ENCODE data around the gene WNT10A.
"Not testable (repeated sequence)": the region's sequence is repeated elsewhere in the genome, so short reads cannot be mapped to it uniquely, and the experiment has no call there.

WNT10A gene

DNA sequence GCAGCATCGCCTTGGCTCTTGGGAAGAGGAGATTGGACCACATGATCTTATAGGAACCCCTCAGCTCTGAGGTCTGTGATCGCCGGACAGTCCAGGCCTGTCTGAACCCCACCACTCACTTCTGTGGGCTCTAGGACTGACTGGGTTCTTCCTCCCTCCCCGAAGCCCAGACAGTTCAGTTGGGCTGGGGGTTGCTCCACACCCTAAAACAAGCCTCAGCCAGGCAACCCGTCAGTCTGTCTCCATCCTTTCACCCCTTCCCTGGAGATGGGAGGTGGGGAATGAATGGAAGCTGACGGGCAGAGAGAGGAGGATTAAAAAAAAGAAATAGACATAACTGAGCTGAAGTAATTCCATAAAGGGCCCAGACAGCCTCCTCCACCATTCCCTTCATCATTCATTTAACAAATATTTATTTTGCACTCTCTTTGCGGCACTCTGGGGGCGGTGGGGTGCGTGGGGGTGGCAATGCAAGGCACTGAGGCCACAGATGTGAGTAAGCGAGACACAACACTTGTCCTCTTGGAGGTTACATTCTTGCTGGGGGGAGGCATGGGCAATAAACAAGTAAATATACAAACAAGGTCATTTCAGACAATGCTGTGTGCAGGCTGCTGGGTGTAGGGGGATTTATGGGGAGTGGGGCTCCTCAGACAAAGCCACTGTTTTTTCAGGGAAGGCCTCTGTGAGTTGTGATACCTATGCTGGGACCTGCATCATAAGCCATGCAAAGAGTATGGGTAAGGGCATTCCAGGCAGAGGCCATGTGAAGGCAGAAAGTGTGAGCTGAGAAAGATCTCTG lies 12.9 kb downstream of the WNT10A start:
- DNase-seq (ENCODE audit: low read depth in 2 of 2), result no peak

DNA sequence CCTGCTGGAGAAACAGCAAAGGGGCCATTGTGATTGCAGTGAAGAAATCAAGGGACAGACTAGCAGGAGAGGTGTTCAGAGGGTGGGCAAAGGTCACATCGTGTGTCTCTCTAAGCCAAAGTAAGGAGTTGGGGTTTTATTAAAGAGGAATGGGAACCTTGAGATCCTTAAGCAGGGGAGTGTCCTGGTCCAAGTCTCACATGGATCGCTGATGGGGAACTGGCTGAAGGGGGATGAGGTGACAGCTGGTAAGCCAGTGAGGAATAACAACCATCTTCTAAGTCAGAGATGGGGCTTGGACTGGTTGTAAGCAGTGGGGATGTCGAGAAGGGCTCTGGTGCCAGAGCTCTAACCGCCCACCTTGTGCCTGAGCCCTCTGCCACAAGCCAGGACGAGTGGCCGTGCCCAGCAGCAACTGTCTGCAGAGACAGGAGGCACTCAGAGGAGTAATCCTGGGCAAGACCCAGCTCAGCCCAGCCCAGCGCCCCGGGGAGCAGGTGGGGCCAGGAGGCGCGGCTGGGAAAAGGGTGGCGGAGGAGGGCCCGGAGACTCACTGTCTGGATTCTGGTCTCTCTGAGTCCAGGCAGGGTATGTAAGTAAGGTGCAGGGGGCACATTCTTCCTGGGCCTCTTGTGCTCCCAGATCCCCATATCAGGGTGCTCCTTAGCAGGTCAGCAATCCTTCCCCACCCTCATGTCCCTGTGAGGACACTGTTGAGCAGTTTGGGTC lies 13.7 kb downstream of the WNT10A start:
- no peak for DNase-seq (ENCODE audit: low read depth in 2 of 2)

DNA sequence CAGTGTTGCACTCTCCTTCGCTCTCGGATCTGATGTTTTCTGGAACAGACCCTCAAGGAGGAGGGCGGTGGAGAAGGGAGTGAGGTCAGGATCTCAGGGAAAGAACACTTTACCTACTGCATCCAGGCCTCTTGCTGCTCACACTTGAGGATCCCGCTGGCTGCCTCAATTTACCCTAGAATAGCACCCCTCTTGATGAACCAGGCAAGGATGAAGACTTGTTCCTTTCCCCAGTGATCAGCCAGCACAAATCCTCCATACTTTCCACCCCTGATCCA lies 14.2 kb downstream of the WNT10A start:
- no peak for DNase-seq (ENCODE audit: low read depth in 2 of 2)

DNA sequence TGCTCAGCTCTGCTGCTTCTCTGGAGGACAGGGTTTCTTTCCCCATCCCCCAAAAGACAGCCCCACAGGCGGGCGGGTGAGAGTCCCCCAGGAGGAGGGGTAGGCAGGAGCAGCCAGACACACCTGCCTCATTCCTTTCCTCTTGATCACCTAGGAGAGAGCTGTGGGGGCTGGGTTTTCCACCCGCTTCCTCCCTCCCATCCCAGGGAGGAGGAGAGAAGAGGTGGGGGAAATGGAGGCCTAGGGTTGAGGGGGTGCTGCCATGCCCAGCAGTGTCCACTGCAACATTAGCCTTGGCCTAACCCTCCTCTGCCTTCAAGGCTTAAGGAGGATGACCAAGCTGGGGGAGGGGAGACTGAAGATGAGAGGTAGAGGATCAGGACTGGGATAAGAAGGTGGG lies 14.7 kb downstream of the WNT10A start:
- DNase-seq (ENCODE audit: low read depth in 2 of 2), result no peak

DNA sequence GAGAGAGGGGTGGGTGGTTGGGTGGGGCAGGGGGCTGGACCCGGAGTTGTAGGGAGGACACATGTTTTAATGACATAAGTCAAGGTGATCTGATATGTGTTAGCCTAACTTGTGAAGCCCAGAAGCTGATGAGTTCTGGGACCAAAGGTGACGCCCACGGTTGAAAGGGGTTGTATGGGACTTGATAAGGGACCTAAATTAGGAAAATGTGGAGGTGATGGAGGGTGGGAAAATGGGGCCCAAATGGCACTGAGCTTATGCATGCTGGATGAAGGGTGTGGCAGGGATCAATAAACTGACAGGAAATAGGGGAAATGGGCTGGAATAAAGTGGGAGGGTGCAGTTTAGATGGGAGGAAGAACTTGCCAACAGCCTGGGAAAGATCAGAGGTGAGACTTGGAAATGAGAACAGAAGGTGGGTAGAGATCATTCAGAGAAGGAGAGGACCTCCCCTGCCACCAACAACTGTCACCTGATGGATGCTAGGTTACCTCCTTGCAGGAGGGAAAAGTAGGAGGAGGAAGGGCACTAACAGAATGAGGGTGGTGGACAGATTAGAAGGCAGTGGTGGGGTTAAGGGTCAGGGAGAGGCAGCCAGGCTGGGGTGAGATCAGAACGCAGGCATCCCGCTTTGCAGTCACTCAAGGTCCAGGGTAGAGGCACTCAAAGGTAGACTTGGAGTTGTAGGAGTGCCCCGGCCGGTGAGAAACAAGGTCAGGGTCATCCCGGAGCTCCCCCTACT lies 15.3 kb downstream of the WNT10A start:
- no peak for DNase-seq (ENCODE audit: low read depth in 2 of 2)

DNA sequence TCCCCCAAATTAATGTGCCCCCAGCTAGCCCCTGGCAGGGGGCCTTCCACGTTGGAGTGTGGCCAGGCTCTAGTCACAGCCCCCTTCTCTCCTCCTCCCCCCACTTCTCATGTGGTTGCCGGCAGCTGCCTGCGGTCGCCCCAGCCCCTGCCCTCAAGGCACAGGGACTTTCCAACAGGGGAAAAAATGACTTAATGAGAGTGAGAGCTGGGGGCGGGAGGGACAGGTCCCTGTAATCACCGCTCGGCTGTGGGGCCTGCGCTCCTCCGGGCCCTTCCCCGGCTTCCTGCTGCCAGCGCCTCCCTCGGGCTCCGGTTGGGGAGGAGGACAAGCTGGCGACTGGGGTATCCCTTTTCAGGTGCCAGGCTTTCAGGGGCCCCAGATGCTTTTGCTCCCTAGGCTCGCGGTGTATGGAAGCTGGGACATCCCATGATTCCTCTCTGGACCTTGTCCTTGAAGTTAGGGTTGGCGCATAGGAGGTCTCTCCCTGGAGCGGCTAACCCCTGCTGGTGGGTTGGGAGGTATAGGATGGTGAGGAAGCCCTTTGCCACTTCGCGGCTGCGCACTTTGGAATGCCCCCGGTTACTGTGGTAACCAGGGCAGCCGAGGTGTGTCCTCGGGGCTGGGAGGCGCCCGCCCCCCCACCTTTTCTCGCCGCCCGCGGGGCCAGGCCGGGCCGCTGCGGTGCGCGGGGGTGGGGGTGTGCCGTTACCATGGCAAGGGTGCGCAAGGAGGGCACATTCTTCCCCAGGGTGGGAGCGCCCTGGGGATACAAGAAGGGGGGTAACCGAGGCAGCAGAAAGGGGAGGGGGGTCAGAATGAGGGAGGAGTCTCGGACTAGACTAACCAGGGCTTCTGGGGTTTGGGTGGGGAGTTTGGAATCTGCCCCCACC lies 16.1 kb downstream of the WNT10A start:
- peak; percentile 80 to 87 for DNase-seq (ENCODE audit: low read depth in 2 of 2)

DNA sequence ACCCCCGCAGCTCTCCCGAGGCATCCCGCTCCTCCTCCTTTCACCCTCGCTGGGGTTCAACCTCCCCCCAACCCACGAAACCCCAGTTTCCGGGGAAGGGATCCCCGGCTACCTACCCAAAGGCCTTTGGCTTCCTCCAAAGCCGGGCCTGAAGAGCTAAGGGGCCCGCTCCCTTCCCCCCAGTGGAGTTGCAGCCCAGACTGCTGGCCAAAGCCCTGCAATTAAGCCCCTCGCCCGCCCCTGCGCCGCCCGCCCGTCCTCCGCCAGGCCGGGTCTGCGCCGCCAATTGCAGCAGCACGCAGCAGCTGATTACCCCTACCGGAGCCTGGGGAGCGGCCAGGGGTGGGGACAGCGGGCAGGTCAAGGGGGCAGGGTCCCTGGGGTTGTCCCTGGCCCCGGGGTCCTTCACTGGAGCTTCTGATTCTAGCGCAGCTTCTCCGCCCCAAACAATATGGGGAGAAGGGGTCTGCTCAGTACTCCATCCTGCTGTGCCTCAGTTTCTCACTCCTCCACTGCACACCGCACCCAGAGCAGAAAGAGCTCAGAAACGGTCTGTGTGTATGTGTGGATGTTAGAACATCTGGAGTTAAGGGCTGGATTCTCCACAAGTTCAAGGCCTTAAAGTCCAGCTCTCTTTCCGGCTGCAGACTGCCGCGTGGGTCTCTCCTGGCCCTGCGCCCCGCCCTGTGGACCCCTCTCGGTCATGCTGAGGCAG lies 16.9 kb downstream of the WNT10A start:
- no peak for DNase-seq (ENCODE audit: low read depth in 2 of 2)

DNA sequence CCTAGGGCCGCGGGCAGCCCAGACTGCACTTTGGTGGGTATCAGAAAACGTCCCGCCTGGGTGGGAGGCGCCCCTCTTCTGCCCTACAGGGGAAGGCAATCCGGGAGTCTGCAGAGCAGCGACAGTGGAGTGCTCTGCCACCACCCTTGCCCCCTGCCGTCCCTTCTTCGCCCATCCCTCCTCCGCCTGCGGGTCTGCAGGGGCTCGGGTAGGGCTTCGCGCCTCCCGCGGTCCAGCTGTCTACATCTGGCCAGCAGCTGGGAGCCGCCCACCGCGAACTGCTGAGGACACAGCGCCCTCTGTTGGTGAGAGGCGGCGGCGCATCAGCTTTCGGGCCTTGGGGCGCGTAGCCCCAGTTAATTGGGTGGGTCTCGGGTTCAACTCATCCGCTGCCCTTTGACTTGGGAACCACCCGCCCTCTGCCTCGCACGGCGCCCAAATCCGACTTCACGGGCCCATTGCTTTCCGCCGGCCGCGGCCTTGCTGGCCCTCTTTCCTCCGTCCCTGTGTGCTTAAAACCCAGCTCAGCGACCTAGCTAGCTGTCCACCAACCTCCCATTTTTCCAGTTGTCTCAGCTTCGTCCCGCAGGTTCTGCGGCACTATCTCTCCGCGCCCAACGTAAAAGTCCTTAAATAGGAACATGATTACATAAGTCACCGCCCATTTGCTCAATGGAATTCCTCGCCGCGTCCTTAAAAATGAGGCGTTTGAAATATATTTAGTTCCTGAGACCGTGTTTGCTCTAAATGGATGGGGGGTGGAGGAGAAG lies 17.6 kb downstream of the WNT10A start:
- peak; percentile 65 to 79 for DNase-seq (ENCODE audit: low read depth in 2 of 2)

DNA sequence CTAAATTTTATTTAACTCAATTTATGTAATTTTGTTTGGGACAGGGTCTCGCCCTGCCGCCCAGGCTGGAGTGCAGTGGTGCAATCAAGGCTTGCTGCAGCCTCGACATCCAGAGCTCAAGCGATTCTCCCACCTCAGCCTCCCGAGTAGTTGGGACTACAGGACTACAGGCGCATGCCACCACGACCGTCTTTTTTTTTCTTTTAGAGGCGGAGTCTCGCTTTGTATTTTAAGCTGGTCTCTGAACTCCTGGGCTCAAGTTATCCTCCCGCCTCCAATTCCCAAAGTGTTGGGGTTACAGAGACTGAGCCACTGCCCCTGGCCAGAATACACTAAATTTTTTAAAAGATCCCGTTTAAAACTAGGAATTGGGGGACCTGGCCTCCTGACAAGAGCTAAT lies 18.5 kb downstream of the WNT10A start:
- no peak for DNase-seq (ENCODE audit: low read depth in 2 of 2)

DNA sequence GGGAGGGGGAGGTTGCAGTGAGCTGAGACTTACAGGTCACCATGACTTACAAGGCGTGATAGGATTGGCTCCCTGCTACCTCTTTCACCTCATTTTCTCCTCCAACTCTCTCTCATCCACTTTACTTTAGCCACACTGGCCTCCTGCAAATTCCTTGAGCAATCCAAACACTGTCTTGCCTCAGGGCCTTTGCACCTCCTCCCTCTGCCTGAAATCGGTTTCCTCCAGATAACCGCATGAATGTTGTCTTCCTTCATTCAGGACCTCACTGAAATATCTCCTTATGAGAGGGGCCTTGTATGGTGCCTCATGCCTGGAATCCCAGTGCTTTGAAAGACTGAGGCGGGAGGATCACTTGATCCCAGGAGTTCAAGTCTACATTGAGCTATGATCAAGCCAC lies 21.8 kb downstream of the WNT10A start:
- no peak for DNase-seq (ENCODE audit: low read depth in 2 of 2)

DNA sequence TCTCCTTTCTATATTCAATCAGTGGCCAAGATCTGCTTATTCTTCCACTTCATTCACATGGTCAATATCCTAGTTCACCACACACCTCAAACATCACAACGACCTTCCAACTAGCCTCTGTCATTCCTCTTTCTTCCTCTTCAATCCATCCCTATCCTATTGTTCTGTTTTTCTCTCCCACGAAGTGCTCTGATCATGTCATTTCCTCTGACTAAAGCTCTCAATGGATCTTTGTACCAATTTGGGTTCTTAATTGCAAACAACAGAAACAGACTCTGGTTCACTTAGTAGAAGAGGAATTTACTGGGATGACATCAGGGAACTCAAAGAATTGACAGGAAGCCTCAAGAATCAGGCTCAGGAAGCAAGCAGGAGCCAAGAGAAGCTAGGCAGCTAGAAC lies 23.5 kb downstream of the WNT10A start:
- no peak for DNase-seq (ENCODE audit: low read depth in 2 of 2)

DNA sequence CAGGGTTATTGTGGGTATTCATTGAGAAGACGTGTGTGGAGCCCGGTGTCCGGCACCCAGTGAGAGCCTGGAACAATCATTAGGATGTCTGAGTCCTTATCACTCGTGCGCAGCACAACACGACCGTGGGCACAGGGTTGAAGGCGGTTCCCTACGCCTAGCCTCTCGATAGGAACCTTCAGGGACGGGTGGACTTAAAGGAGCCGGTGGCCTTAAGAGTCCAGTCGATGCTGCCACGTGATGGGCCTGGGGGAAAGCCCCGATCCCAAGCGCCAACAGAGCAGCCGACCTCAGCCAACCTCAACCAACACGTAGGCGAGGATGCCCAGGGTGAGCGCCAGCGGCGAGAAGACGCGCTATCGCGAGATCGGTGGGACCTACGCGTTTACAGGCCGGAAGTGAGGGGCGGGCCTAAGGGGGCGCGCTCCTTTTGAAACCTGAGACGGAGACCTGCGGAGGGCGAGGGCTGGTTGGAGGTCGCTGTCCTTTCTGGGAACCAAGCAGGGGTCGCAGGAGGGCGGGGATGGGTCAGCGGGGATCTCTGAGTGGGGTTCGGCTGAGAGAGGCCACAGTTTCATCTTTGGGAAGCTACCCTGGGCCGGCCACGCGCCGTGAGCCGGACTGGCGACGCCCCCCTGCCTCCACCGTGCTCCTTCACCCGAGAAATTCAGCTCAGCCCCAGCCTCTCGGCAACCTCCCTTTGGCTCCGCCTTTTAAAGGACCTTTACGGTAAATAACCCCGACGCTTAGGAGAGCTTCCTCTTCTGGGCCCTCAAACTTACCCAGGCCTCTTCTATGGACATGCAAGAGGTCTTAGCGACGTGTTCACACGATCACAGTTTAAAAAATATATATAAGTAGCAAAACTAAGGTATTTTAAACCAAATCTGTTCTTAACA lies 28.3 kb downstream of the WNT10A start:
- peak; percentile 89 to 91 for DNase-seq (ENCODE audit: low read depth in 2 of 2)

DNA sequence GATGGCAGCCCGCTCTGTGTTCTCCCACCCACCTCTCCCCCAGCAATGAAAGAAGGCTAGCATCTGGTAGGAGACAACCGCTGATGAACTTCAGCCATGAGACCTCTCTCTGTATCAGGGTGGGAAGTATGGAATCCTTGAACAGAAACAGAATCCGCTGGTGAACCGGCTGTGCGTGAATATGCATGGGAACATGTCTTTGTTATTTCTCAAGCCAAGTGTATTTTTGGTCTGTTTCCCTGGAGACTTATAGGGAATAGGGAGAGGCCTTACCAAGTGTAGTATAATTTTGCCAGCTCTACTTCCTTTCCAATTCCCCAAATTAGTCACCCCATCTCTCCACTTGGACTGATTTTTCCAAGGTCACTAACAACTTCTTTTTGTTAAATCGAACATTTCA lies 30.1 kb downstream of the WNT10A start:
- DNase-seq (ENCODE audit: low read depth in 2 of 2), result no peak

DNA sequence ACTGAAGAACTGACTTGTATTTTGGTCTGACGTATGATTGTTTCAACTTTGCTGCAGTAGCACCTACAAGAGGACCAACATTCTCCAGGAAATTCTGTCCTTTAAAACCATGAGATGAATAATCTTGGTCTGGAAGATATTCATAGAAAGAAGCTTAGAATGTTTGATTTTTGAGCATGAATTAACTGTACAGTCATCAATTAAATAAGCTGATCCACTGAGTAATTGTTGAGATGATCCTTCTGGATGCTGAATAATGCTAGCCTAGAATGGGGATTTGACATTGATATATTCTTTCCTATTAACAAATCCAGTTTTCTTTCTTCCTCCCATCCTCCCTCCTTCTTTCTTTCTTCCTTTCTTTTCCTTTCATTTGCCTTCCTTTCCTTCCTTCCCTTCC lies 39.9 kb downstream of the WNT10A start:
- no peak for DNase-seq (ENCODE audit: low read depth in 2 of 2)

DNA sequence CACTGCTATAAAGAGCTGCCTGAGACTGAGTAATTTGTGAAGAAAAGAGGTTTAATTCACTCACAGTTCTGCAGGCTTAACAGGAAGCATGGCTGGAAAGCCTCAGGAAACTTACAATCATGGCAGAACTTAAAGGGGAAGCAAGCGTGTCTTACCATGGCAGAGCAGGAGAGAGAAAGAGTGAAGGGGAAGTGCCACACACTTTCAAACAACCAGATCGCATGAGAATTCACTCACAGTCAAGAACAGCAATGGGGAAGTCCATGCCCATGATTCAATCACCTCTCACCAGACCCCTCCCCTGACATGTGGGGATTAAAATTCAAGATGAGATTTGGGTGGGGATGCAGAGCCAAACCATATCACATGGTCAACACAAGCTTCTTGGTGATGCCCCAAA lies 44.1 kb downstream of the WNT10A start:
- no peak for DNase-seq (ENCODE audit: low read depth in 2 of 2)

DNA sequence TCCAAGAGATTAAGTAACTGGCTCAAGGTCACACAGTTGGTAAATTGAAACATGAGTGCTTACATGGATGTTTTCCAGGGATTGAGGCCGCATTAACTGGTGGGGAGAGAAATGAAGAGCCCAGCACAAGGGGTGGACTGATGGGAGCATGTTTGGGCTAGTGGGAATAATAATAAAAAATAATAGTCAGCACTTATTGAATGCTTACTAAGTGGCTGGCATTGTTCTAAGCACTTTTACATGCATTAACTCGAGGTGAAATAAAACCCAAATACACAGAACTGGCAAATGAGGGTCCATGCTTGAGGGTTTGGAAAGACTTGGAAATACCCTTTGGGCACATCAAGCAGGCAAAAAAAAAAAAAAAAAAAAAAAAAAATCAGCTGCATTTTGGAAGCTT lies 44.8 kb downstream of the WNT10A start:
- DNase-seq (ENCODE audit: low read depth in 2 of 2), result no peak

DNA sequence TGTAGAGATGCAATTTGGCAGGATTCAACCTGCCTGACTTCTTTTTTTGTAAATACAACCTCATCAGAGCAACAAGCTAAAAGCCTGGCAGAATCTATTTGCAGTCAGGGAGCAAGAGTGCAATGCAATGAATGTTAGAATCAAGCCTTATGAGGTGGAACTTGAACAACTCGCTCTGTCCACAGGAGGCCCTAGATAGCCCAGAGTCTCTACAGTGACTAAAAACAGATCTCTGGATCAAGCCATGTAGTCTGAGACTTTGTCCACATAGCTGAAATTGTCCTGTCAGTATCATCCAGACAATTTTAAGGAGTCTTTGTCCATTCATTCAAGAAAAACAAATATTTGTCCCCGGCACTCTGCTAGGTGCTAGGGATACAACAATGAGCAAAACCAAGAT lies 46.8 kb downstream of the WNT10A start:
- DNase-seq (ENCODE audit: low read depth in 2 of 2), result no peak

DNA sequence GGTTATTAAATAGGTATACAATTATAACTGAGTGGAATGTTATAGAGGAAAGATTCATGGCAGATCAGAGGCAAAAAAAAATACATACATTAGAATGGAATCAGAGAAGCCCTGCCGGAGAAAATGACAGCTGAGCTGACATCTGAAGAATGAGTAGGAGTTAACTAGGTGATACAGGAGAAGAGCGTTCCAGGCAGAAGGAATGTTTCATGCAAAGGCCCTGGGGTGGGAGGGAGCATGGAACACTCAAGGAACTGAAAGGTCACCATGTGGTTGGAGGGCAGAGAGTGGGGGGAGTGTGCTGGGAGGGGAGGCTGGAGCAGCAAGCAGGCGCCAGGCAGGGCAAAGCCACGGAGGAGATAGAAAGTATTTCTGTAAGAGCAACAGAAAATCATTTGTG lies 47.2 kb downstream of the WNT10A start:
- DNase-seq (ENCODE audit: low read depth in 2 of 2), result no peak

DNA sequence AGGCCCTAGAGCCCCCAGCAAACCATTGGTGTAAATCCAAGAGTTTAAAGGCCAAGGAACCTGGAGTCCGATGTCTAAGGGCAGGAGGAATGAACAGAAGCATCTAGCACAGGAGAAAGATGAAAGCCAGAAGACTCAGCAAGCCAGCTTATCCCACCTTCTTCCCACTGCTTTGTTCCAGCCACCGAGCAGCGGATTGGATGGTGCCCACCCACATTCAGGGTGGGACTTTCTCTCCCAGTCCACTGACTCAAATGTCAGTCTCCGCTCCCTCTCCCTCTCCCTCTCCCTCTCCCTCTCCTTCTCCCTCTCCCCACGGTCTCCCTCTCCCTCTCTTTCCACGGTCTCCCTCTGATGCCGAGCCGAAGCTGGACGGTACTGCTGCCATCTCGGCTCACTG lies 49.8 kb downstream of the WNT10A start:
- not testable (repeated sequence) for DNase-seq (ENCODE audit: low read depth in 2 of 2)
